Pancreas (tissue), 10 donors: ENCODE measurements around the gene ULK4. TPM values are rescaled to one million over a fixed set of nuclear protein-coding genes. Genes with fewer than 3 reads are reported as not detected.

Experiments used
- ATAC-seq, 4 donors: fragments of 200-7000 bp; cut with Tn5 transposase; one replicate each; pipeline versions ENCODE4 v1.8.0 to v1.9.1; 2020; ENCODE audit warnings: mild to moderate bottlenecking in 4 of 4, moderate library complexity in 4 of 4
- DNase-seq, 6 donors: peaks; one replicate each; pipeline ENCODE4 v3.0.0-alpha.2; 2020
- FAIRE-seq: peaks from 2 replicates; lab custom pipeline; 2012; peaks lifted over from hg19 to GRCh38; lab: Jason Lieb, UNC
- H3K27ac ChIP-seq, 4 donors: fragments of 200-600 bp; sonication (generic); 1 replicate in 3 of 4; 2 replicates in 1 of 4; pipeline versions ENCODE4 v1.5.0 to v1.8.0; 2020
- H3K27me3 ChIP-seq, 4 donors: fragments of 200-600 bp; one replicate each; pipeline ENCODE4 v1.8.0; 2021
- H3K36me3 ChIP-seq, 3 donors: fragments of 200-600 bp; sonication (generic) in 1 of 3; one replicate each; pipeline versions ENCODE4 v1.5.0 to v1.8.0; 2020 to 2021
- H3K4me1 ChIP-seq, 3 donors: fragments of 200-600 bp; one replicate each; pipeline ENCODE4 v1.8.0; 2021
- H3K4me3 ChIP-seq, 4 donors: fragments of 200-600 bp; sonication (generic) in 2 of 4; one replicate each; pipeline versions ENCODE4 v1.5.0 to v1.8.0; 2020 to 2021
- H3K9me3 ChIP-seq, 4 donors: fragments of 200-600 bp; one replicate each; pipeline ENCODE4 v1.8.0; 2021
- CTCF ChIP-seq, 4 donors: fragments of 200-600 bp; sonication (generic) in 3 of 4; IDR thresholded peaks; one replicate each; pipeline versions ENCODE4 v1.5.0 to v1.8.0; 2021; ENCODE audit warnings: antibody characterized with exemption in 4 of 4
- WGBS, 2 donors: extraction: QIAGEN DNeasy Blood & Tissue Kit; methylation state at CpG; one replicate each; pipeline ENCODE4 v1.1.7; 2013; 5-methylcytosine and 5-hydroxymethylcytosine counted together
- intact Hi-C, 3 donors: fragments of 100-400 bp; cut with DNase I; formaldehyde crosslinking; loops; one replicate each; pipeline versions ENCODE4 v1.11.1 to v1.14.2; 2022
- polyA plus RNA-seq, 2 donors: library from polyadenylated mRNA; stranded (reverse); fragments of 200-250 nt; gene quantifications; one replicate each; pipeline ENCODE4 v1.2.3, GENCODE V29; 2013
- total RNA-seq, 6 donors: library from RNA; stranded (reverse); fragmentation: NEBNext Ultra II Directional in 4 of 6; extraction: Animal tissue kit (Norgen Biotek cat#: 25700) in 4 of 6; gene quantifications; one replicate each; pipeline versions ENCODE4 v1.2.1 to v1.2.4, GENCODE V29; 2021 to 2023
- donor health status: healthy with polysubstance abuse.
- donor health status: DM: no; HTN: no; CAD: no; lungs with moderate emphysema.
- donor health status: DM: no; HTN: no; CAD: no.
- donor health status: control.
- donor health status: control.
- donor health status: Bipolar disorder and iron deficiency.
- donor health status: DM: yes; HTN: yes; CAD: no.
- donor health status: DM: no; HTN: no; CAD: no.
- donor health status: DM: no; HTN: no; CAD: no.
- donor health status: DM: yes; HTN: yes; CAD: no.

ULK4 gene
- total and polyA plus RNA-seq, 8 donors = 2.3 to 8.6 (median 4.2) TPM

GRCh38 chr3:41629072-41629471 lies 332.8 kb downstream of the ULK4 start:
- Histone ChIP-seq H3K4me3 (no peak overlapping the region), H3K36me3 (no peaks in the 10 kb centered on the region), H3K4me1 (peaks cover 0 to 14% (median 8%) of the 10 kb centered on the region in 3 donors), H3K27me3 (no peaks in the 10 kb centered on the region), H3K9me3 (no peaks in the 10 kb centered on the region), H3K27ac (no peak overlapping the region)
- intact Hi-C loops = no loop called here
- TF ChIP-seq CTCF (IDR thresholded peaks at IDR 0.05) = no peak
- DNase-seq = no peak
- no peak for FAIRE-seq
- 88 to 95% methylated on average over 4 of the region's 4 CpGs for WGBS, 2 donors
- ATAC-seq = no peak

- no peak for TF ChIP-seq CTCF (IDR thresholded peaks at IDR 0.05)
- Histone ChIP-seq H3K4me3 (no peak overlapping the region), H3K27me3 (no peaks in the 10 kb centered on the region), H3K36me3 (no peaks in the 10 kb centered on the region), H3K9me3 (no peaks in the 10 kb centered on the region), H3K4me1 (peaks cover 0 to 20% (median 8%) of the 10 kb centered on the region in 3 donors), H3K27ac (no peak overlapping the region)
- WGBS, 2 donors = 39% methylated on average over 5 of the region's 5 CpGs
- peak; percentile 82 to 93 (median 90) for ATAC-seq
- no peak for DNase-seq
- intact Hi-C loops = no loop called here
- FAIRE-seq = no peak
Measured at GRCh38 chr3:41627477-41628087, 334.3 kb downstream of the ULK4 start.

- Histone ChIP-seq H3K9me3 (no peaks in the 10 kb centered on the region), H3K4me3 (no peak overlapping the region), H3K27ac (no peak overlapping the region), H3K4me1 (no peaks in the 10 kb centered on the region), H3K27me3 (no peaks in the 10 kb centered on the region), H3K36me3 (no peaks in the 10 kb centered on the region)
- intact Hi-C loops = no loop called here
- FAIRE-seq = no peak
- no peak for DNase-seq
- 89 to 98% methylated on average over 2 of the region's 2 CpGs for WGBS, 2 donors
- TF ChIP-seq CTCF (IDR thresholded peaks at IDR 0.05) = no peak
- no peak for ATAC-seq
Measured at GRCh38 chr3:41612853-41613252, 349.1 kb downstream of the ULK4 start.

GRCh38 chr3:41611008-41611407 lies 350.9 kb downstream of the ULK4 start:
- ATAC-seq = no peak
- no peak for FAIRE-seq

More at GRCh38 chr3:41611008-41611407, 350.9 kb downstream of the ULK4 start:
- Histone ChIP-seq H3K27me3 (no peaks in the 10 kb centered on the region), H3K4me1 (no peaks in the 10 kb centered on the region), H3K36me3 (no peaks in the 10 kb centered on the region), H3K27ac (no peak overlapping the region), H3K4me3 (no peak overlapping the region), H3K9me3 (no peaks in the 10 kb centered on the region)
- no peak for TF ChIP-seq CTCF (IDR thresholded peaks at IDR 0.05)
- WGBS, 2 donors = 96 to 97% methylated on average over 6 of the region's 6 CpGs
- intact Hi-C loops = no loop called here
- no peak for DNase-seq
